Ramos (cell line): ENCODE measurements around the gene ANAPC10.
"Not testable (repeated sequence)": the region's sequence is repeated elsewhere in the genome, so short reads cannot be mapped to it uniquely, and the experiment has no call there.

Source experiments
- in situ Hi-C: fragments of 300-500 bp; cut with MboI; formaldehyde crosslinking; loops from one replicate; pipeline ENCODE4 v1.14.3; 2022; ENCODE audit warnings: low sequenced_read_pairs; ENCODE audit not compliant: unreplicated experiment

The ANAPC10 gene, protein sequence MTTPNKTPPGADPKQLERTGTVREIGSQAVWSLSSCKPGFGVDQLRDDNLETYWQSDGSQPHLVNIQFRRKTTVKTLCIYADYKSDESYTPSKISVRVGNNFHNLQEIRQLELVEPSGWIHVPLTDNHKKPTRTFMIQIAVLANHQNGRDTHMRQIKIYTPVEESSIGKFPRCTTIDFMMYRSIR

DNA sequence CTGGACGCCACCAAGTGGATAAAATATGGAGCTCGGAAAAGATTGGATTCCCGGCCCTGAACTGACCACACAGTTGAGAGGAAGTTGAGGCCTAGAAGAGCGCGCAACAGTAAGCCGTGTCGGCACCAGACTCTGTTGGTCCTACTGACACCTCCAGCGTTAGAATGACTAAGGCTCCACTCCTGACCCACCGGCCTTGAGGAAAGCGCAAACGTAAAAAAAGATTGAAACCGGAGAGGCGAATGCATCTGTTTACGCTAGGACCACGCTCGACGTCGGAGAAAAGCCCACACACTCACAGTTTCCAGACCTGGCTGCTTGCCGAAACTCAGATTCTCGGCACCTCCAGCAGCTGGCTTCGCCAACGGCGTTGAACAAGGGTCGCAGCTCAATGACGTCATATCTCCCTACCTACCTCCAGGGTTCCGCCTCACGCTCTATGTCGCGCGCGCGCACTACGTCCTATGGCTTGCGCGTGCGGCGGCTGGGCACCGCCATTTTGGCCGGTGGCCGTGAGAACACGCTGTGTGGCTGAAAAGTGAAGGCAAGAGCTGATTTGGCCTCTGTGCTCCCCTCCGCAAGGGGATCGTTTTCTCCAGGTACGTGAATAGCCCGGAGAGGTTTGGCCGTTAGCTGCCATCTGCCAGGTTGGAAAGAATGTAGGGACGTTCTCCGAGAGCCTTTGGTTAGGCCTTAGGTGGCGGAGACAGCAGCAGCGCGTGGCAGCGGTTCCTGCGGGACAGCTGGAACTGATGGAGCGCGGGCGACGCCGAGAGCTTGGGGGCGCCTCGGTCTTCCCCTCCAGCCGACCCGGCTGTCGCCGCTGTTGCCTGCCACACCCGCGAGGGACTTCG, at the start of gene ANAPC10, which contains the start of gene ABCE1:
TSS of gene ANAPC10 (minus strand) at position 376 of the 854 bp plus-strand sequence. CDS start 2,097 bp downstream, outside the sequence.
TSS of gene ABCE1 (plus strand) at position 491 of the 854 bp plus-strand sequence. CDS start 6,102 bp downstream, outside the sequence.
- in situ Hi-C loops: no loop called here

DNA sequence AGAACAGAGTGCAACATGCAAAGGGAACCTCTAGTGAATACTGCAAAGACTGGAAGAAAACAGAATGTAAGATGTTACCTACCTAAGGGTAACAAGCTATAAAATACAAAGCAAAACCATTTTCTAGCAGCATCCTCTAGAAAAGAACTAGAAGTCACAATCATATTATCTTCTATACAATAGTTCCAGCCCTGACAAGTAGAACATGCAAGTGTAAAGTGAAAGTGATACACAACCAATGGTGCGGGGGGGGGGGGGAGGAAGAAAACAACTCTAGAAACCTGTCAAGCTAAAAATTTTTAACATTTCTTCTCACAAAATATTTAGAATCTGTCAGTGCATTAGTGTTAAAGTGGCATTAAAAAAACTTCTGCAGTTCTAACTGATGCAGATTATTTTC, 38.2 kb upstream of the ANAPC10 start:
- in situ Hi-C loops: not testable (repeated sequence)

DNA sequence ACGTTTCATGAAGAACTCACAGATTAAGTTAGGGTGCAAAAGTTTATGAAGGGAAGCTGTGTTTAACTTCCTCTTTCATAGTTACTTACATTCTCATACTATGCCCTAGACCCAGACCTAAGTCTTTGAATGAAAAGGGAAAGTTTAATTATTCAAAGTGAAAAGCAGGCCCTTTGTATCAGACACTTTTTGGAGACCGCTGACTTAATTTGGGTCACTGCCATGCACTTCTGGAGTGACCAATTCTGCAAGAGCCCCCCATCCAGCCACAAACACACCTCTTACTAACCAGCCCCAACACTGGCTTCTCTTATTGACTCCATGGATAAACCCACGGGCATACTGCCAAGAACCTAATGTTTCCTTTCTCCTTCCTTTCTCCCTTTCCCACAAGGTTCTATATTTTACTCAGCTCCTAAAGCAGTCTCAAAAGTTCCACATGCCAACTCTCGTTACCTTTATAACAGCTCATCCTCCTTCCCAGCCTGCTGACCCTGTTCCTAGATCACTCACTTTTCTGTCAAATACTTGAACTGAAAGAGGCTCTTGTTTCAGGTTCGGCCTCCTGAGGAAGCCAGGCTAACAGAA, 34.6 kb upstream of the ANAPC10 start:
- in situ Hi-C loops: no loop called here

DNA sequence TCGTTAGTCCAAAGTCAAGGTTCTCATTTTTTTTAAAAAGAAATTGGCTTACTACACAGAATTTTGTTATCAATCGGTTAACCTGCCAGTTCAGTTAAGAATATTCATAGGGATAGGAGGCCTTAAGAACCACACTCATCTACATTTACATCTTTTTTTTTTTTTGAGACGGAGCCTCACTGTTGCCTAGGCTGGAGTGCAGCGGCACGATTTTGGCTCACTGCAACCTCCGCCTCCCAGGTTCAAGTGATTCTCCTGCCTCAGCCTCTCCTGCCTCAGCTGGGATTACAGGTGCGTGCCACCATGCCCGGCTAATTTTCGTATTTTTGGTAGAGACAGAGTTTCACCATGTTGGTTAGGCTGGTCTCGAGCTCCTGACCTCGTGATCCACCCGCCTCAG, 33.9 kb upstream of the ANAPC10 start:
- in situ Hi-C loops: no loop called here

DNA sequence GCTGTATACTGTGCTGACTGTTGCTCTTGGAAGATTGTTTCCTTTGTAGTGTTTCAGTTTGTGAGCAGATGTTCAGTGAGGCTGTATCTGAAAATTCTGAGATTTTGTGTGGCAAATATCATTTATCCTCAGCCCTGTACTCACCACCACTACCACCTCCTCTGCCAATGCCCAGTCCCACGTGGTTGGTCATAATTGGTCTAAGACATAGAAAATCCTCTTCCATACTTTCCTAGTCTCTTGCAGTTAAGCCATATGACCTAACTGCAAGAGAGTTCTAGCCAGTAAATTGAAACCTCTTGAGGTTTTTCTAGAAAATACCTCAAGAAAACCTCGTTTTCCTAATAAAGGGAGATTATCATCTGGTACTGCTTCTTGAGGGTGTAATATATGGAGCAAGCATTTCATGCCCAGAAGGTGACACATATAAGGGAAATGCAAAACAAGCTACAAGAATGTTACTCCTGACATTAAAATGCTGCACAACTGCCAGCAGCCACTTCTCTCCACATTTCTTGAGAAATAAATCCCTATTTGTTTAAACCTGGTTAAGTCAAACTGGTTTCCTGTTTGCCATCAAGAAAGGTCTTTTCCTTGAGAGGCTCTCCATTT, 32.9 kb upstream of the ANAPC10 start:
- in situ Hi-C loops: no loop called here

DNA sequence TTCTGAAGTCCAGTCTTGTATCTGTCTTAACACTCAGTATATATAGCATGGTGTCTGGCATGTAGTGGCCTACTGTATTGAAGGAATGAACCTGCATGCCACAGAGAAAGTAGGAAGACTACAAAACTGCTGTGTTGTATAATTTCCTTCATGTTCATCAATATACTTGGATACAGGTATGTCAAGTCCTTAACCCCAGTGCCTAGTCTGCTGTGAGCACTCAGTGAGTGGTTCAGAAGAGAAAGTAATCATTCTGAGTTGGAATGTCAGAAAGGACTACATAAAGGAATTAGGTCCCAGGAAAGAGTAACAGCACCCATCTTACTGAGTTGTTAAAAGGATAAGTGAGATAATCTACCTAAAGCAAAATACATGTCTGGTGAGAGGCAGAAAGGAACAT, 32.1 kb upstream of the ANAPC10 start:
- in situ Hi-C loops: no loop called here

DNA sequence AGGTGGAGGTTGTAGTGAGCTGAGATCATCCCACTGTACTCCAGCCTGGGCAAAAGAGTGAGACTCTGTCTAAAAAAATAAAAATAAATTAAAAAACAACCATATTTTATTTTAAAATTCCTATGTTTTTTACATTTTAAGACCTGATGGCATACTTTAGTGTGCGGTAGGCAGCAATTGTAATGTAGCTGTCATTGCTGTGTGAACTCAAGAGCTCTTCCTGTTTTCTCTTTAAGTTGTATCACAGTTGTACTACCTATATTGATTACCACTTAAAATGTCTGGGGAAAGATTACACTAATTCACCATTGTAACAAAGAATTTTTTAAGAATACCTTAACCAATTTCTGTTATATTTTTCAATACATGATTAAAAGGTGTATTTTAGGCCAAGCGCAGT, 27.4 kb upstream of the ANAPC10 start:
- in situ Hi-C loops: no loop called here

DNA sequence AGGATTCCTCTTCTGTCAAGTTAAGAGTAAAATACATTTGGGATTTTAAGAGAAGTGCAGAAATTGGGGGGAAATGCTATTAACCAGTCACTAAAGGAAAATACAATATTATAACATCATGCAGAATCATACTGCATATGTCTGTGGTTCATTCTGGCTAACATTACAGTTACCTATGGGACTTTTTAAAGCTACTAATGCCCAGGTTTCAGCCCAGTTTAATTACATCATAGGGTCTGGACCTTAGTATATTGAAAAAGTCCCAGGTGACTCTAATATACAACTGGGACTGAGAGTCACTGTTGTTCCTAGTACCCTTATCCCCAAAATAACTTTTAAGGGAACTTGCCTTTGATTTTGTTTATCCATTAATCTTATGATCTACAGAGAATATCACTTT, 10.1 kb upstream of the ANAPC10 start:
- in situ Hi-C loops: no loop called here

DNA sequence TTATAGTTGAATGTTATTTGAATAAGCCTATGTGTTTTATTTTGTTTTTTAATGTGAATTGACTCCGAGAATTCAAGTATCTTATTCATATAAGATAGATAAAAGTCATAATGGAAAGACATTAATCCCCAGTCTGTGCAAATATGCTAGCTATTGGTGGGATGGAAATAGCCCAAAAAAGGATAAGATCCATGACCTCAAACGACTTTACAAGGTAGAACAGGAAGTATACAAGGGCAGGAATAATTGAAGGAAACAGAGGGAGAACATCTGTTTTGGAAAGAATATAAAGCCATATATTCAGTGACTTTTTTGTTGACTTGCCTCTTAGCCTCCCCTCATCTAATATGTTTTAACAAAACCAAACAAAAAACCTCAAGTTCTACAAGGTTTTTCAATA, 9.1 kb upstream of the ANAPC10 start:
- in situ Hi-C loops: no loop called here

DNA sequence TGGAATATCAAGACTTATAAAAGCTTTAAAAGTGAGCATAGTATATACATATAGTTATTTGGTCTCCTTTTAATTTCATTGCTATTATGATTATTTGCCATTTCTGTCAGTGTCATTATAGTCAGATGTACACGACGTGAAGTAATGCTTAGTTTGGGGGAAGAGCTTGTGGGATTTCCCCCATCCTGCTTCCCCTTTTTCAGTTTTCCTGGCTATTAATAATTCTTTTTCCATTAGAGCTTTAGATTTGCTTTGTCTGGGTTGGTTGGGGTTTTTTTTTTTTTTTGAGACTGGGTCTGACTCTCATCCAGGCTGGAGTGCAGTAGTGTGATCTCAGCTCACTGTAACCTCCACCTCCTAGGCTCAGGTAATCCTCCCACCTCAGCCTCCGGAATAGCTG, 5.5 kb upstream of the ANAPC10 start:
- in situ Hi-C loops: no loop called here

DNA sequence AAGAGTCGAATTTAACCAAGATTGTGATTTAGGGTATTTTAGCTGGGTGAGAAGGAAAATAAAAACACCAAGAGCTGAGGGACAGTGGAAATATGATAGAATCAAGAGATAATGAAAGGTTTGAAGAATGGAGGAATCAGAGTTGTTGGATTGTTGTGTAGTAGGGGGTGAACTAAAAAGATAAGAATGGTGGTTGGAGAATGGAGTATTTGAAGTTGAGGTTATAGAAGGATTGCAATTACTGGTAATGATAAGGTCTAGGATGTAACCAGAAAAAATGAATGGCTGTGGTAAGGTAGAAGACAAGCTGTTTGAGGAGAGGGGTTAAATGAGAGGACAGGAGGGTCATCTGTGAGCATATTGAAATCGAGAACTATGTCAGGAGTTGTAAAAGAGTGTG, 4.6 kb upstream of the ANAPC10 start:
- in situ Hi-C loops: no loop called here

DNA sequence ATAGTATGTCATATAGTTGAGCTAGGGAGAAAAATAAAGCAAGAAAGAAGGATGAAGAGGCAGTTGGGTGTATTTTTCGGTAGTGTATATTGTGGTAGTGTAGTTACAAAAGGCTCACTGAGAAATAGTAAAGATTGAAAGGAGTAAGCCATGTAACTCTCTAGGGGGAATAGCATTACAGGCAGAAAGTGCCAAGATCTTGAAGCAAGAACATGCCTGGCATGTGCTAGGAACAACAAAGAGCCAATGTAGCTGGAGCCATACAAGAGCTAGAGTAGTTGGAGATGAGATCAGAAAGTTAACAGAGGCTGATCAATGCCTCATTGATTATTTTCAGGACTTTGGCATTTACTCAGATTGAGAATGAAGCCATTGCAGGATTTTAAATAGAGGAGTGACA, 3.1 kb upstream of the ANAPC10 start:
- in situ Hi-C loops: no loop called here

DNA sequence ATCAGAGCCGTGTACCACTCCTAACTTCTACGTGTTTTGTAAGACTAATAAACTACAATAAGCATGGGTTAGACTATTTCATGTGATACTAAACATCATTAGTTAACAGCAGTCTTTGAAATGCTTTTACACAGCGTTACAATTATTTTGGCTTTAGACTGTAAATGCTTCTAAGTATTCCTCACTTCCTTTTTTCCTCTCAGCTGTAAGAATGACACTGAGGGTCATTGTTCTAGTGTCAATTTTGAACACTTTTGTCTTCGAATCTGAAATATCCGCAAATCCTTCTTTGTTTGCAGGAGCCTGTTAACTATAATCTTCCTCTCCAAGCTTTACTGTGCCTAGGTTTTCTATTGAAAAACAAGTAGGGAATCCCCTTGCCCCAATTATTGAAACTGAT, 1.7 kb upstream of the ANAPC10 start:
- in situ Hi-C loops: no loop called here

DNA sequence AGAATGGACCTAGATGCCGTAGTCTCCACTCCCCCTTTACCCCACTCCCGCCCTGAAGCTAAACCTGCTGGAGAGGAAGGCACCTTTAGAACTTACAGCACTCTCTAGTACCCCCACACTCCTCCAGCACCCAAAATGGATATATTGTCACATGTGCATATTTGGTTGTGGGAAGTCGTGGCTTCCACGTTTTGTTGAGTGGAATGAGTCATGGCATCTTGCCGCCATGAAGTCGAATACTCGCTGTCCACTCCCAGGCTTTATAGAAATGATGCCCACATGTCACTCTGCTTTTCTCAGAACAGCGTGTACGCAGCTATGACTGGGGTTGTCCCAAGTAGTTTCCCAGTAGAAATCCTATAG, 660 bp upstream of the ANAPC10 start:
- in situ Hi-C loops: no loop called here

DNA sequence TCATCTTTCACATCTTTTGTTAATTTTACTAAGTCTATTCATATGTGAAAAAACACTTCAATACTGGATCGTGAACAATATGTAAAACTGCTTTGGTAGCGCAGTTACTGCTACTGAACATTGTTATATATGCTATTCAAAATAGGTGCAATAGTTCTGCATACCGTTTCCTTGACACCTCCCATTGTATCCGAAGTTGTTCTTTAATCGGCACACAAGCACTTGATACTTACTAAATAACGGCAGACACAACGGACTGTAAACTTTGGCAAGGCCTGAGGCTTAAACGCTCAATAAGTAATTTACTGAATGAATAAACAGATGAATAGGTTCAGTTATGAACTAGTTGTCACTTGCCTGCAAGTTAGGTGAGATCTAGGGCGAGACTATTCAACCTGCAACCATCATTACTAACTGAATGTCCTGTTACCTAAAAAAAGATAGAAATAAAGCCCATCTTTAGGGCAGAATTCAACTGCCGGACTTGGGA, 620 bp downstream of the ANAPC10 start:
- in situ Hi-C loops: no loop called here

DNA sequence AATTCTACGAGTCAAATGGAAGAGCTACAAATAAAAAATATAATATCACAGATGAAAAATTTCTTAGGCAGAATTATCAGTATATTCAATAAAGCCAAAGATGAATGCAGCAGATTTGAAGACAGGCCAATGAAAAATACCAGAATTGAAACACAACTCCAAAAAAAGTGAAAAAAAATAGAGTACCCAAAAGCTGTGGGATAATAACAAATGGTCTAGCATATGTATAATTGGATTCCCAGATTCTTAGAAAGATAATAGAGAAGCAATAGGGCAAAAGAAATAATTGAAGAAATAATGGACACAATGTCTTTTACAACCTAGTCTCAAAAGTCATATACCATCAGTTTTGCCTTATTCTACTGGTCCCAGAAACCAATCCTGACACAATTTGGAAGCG, 4.4 kb downstream of the ANAPC10 start:
- in situ Hi-C loops: no loop called here

DNA sequence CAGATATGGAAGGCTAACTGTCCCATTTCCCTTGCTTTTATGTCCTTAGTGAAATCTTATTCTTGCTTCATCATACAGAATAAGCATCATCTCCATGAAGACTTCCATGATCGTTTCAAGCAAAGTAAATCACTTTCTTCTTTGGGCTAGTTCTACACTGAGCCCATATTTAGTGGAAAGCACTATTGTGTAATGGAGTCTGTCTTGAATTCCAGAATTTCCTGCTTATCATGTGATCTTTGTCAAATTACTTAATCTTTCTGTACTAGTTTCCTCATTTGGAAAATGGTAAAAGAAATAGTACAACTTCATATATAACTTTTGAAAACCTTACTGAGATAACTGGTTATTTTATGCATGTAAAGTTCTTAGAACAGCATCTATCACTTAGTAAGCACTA, 7.6 kb downstream of the ANAPC10 start:
- in situ Hi-C loops: no loop called here

DNA sequence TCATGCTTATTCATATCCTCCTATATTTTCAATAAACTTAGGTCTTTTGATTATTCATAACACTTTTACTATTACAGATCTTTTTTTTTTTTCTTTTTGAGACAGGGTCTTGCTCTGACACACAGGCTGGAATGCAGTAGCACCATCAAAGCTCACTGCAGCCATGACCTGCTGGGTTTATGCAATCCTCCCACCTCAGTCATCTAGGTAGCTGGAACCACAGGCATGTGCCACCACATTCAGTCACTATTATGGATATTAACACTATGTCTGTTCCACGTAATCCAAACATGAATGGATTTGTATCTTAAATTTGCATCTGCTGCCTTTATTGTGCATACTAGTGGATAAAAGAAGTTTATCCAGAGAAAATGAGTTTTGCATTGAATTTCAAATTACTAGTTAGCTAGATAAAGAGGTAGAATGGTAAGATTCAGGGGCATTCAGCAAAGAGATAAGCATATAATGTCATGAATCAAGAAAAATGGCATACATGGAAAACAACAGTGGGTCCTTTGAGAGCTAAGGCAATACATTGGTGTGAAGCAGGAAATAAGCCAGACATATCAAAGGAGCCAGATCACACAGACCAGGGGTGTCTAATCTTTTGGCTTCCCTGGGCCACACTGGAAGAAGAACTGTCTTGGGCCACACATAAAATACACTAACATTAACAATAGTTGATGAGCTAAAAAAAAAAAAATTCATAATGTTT, 13.9 kb downstream of the ANAPC10 start:
- in situ Hi-C loops: no loop called here

DNA sequence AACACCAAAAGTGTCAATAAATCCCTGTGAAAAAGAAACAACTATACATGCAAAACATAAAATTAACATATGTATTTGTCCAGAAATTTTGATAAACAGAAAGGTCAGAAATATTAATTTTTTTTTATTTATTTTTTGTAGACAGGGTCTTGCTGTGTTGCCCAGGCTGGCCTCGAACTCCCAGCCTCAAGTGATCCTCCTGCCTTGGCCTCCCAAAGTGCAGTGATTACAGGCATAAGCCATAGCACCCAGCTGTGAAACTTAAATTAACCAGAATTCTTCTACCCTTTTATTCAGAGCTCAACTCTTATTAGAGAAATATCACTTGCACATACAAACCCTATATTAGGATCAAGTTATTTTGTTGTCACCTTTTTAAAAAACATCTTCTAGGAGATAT, 16.2 kb downstream of the ANAPC10 start:
- in situ Hi-C loops: no loop called here

DNA sequence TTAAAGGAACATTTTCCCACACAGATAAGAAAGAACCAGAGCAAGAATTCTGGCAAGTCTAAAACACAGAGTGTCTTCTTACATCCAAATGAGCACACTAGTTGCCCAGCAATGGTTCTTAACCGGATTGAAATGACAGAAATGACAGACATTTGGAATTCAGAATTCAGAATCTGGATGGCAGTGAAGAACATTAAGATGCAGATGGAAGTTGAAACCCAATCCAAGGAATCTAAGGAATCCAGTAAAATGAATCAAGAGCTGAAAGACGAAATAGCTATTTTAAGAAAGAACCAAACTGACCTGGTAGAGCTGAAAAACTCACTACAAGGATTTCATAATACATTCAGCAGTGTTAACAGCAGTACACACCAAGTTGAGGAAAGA, 21.5 kb downstream of the ANAPC10 start:
- in situ Hi-C loops: no loop called here
